HG02610 (cell line): ENCODE results near the gene FBXO24.
A peak's percentile ranks its signal among the peaks of the same experiment; 100 is the strongest.
"Not testable (repeated sequence)": the region's sequence is repeated elsewhere in the genome, so short reads cannot be mapped to it uniquely, and the experiment has no call there.

Experiments
- ATAC-seq: cut with Tn5 transposase; IDR thresholded peaks from one replicate; pipeline ENCODE4 v1.9.1; 2021; ENCODE audit warnings: mild to moderate bottlenecking, moderate library complexity; ENCODE audit not compliant: unreplicated experiment

The FBXO24 gene

DNA sequence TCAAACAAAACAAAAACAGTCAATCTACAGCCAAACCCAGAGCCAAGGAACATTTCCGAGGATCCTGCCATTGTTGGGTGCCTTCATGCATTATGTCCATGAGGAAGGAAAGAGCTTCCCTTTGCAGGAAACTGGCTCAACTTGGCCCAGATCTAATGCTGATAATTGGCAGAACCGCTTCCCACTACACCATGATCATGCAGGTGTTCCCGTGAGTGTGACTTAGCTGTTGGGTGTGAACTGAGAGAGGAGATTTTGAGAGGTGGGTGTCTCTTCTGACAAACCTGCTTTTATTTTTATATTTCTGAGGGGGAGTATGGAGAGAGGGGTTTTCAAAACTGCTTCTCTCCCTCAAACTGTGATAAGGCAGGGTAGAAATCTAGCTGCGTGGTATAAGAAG is 27.0 kb upstream of the FBXO24 start:
- no peak for ATAC-seq

DNA sequence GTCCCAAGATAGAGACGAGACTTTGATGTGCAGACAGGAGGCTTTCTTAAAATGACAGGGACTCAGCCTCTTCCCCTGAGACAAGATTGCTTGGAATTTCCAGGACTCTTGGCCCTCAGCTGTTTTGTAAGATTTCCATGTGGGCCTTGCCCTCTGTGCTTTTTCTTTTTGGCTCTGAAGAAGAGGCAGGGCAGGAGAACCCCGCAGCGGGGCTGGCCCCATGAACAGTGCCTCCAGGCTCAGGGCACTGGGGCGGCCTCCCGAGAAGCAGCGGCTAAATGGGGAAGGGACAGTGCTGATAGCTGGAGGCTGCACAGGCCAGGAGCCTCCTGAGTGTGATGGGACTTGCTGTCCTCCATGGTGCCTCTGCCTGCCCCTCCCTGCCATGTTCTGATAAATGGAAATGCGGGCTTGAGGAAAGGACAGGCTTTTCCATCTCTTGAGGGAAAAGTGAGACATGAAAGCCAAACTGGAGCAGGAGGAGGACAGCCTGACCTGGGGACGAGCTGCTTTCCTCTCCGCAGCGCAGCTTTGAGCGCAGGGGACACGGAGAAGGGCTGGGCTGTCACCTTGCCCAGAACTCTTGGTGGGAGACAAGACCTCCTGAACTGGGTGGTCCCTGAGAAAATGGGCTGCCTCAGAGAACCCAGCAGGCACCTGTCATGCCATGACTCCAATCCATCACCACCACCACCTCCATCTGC is 24.5 kb upstream of the FBXO24 start:
- no peak for ATAC-seq

DNA sequence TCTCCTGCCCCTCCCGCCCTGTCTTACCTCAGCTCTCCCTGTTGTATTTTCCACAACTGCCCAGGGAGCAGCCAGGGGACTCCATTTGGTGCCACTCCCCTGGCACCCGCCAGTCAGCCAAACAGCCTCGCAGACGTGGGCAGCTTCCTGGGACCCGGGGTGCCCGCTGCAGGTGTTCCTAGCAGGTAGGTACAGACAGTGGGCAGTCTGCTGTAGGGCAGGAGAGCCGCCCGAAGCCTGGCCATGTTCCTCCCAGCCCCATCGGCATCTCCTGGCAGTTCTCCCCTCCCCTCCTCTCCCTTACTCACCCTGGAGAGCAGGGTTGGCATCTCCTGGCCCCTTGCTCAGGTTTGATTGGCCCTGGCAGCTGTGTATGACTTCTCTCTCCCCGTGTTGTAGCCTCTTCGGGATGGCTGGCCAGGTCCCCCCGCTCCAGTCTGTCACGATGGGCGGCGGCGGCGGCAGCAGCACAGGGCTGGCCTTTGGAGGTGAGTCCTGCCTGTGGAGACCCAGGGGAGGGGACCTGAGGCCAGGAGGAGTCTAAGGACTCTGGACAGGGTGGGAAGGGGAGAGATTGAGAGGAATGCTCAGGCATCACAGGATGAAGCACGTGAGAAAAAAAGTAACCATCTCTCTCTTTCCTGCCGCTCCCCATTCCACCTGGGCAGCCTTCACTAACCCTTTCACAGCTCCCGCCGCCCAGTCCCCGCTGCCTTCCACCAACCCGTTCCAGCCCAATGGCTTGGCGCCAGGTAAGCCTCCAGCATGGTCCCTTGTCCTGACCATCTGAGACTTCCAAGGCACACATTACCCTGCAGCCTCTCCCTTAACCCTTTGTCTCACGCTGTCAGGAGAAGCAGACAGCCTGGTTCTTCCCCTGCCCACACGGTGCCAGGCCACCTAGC is 23.7 kb upstream of the FBXO24 start:
- no peak for ATAC-seq

DNA sequence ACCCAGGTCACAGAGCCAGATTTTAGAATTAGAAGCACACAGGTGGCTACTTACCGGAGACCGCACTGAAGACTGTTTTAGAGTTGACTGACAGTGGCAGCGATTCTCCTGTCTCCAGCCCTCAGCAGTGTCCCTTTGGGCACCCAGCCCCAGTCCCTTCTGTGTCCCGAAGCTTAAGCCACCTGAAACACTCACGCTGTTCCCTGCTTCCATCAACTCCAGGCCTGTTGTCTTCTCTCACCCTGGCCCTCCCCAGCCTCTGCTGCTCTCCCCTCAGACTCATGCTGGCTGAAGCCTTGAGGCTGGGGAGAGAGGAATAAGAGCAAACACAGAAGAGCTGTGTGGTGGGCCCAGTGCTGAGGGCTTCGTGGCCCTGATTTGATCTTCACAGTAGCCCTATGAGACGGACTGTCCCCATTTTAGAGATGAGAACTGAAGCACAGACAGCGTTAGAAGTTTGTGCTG is 23.0 kb upstream of the FBXO24 start:
- no peak for ATAC-seq

DNA sequence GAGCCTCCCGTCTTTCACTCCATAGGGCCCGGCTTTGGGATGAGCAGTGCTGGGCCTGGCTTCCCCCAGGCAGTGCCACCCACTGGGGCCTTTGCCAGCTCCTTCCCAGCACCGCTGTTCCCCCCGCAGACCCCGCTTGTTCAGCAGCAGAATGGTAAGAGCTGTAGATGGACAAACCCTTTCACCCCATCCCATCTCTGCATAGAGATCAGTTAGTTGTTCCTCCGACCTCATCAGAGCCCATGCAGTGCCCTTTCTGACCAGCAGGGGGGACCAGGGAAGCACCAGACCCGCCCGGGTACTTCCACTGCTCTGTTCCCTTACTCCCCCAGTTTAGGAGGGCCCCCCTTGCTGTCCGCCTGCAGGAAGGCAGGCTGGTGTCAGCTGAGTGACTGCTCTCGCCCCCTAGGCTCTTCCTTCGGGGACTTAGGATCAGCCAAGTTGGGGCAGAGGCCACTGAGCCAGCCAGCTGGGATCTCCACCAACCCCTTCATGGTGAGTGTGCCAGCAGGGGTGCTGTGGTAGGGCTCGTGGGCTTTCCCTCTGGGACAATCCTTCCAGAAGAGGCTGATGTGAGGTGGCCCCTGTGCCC is 22.2 kb upstream of the FBXO24 start:
- ATAC-seq = peak; percentile 40

DNA sequence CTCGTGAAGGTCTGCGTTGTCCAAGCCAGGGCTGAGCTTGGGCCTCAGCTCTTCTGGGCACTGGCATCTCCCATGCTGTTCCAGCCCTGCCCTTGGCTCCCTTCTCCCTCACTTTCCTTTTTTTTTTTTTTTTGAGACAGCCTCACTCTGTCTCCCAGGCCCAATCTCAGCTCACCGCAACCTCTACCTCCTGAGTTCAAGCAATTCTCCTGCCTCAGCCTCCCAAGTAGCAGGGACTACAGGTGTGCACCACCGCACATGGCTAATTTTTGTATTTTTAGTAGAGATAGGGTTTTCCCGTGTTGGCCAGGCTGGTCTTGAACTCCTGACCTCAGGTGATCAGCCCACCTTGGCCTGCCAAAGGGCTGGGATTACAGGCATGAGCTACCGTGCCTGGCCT is 21.7 kb upstream of the FBXO24 start:
- not testable (repeated sequence) for ATAC-seq

DNA sequence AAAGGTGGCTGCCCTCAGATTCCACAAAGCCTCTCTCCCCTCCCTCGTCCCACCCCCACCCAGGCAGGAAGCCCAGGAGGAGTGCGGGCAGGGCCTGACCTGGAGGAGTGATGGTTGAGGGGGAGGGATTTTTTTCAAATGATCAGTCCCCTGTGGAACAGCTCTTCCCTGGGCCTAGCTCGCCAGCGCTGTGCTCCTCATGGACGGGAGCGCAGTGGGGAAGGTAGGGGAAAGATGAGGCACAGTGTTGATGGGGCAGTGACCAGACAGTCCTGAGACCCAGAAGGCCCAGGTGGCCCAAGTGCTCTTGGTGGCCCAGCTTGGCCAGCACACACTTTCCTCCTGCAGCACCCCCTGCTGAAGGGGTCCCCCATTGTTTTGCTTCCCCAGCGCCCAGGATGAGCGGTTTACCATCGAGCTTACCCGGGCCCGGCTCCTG is 21.0 kb upstream of the FBXO24 start:
- ATAC-seq = no peak

DNA sequence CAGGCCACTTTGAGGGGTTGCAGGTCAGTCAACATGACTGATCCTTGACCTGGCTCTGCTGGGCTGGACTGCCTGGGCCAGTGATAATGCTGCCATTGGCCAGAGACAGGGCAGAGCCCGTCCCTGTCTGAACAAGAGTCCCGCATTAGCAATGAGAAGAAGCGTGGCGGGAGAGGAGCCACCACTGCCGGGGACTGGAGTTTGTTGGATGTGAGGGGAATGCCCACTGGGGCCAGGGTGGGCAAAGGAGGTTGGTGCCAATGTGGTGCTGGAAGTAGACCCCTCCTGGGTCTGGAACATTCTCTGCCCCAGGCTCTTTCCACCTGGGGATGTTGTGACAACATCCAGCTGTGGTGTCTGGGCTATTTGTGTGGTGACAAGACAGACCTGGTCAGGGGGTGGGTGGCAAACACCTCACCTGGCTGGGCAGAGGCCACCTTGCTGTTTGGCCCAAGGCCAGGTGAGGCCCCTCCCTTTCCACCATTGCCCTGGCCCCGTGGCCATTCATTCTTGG is 20.1 kb upstream of the FBXO24 start:
- ATAC-seq = no peak

DNA sequence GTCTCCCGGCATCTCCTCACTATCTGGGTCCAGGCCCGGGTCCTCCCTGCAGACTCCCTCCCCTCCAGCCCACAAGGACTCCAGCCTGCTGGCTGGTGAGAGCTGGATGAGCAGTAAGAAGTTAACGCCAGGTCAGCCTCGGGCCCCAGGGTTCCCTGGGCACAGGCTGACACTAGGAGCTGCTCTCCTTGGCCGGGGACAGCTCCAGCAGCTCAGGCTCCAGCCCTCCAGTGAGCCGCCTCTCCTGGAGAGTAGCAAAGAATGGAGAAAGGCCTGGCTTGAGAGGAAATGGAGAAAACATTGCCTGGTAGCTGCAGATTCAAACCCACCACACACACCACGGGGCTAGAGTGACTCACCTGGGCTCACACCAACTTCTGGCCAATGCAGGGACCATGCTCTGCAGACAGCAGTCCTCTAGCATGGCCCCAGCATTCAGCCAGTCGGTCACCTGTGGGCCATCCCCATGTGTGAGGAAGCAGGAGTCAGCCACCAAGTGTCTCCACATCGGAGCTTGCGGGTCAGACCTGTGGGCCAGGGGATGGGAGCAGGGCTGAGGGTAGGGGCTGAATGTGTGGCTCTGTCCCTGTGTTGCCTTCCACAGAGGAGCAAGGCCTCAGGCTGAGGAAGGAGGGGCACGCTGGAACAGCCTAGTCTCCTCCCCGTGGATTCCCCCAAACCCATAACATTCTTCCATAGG is 18.9 kb upstream of the FBXO24 start:
- no peak for ATAC-seq

DNA sequence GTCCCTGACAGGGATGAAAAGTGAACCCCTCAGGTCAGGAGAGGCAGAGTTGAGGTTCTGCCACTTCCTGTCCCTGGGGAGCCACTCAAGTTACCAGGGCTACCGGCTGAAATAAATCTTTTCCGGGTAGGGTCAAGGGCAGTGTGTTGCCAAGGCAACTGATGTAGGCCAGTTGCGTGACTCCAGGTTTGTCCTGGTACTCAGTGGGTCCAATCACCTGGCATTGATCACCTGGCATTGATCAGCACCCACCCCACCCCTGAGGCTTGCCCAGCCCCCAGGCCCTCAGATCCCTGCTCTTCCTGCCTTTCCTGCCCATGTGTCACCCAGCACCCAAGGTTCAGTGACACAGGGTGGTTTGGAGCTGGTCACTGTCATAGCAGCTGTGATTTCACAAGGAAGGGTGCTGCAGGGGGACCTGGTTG is 18.4 kb upstream of the FBXO24 start:
- ATAC-seq = no peak

DNA sequence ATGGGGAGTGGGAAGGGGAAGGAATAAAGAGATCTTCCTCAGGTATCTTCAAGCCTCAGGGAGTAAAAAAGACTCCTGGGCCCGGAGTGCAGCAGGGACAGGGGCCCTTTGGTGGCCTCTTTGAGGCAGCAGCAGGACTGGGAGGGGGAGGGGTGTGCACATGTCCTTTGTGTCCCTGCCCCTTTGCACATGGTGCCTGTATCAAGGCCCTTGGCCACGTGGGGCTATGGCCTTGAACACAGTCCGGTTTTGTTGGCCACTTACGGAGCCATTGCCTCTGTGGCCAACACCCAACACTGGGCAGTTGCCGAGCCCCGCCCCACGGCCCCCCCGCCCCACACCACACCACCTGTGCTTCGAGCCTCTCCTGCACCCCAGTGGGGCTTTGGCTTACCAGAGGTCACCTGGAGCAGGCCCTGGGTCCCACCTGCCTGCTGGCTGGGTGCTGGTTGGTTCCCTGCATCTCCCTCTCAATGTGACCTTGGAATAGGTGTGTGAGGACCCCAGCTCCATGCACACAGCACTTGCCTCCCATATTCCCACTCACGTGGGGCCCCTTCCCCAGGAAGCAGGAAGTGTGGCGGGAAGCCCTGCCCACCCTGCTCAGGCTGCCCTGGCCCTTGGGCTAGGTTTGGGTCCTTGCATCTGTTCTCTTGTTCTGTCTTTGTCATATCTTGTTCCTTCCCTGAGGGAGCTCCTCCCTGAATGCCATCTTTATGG is 17.8 kb upstream of the FBXO24 start:
- no peak for ATAC-seq

DNA sequence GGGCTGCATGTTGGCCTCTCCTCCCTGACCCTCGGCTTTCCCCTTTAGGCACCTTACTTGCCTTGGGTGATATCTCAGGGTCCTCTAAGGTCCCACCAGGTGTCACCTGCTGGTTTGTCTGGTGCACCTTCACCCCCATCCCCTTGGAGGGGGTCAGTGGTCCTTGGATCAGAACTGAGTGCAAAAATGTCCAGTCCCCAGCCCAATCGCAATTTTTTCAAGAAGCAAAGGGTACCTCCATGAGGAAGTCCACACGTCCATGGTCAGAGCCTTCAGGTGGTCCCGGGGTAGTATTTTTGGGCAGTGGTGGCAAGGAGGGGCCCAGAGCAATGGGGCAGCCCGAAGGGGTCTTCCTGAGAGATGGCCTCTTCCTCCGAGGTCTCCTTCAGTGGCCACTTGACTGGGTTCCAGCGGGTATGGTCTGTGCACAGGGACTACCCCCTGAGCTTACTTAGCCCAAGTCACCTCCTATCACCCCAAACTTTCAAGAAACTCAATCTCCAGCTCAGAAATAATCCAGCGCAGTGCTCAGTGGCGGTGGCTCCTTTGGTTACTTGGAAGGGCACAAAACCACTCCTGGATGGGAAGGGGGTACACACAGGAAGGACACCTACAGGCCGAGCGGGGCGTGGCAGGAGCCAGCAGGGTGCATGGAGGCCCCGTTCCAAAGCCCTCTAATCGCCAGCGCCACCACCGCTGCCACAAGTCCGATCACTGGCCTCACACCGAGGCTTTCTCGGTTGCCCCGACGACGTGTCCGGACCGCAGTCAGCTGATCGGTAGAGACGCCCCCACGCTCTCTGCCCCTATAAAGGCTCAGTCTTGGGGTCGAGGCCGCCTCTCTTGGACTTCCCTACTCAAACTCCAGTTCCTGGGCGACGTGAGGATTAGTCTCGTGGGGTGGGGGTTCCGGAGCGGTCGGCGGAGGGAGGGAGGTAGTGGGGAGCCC is 17.0 kb upstream of the FBXO24 start:
- no peak for ATAC-seq

DNA sequence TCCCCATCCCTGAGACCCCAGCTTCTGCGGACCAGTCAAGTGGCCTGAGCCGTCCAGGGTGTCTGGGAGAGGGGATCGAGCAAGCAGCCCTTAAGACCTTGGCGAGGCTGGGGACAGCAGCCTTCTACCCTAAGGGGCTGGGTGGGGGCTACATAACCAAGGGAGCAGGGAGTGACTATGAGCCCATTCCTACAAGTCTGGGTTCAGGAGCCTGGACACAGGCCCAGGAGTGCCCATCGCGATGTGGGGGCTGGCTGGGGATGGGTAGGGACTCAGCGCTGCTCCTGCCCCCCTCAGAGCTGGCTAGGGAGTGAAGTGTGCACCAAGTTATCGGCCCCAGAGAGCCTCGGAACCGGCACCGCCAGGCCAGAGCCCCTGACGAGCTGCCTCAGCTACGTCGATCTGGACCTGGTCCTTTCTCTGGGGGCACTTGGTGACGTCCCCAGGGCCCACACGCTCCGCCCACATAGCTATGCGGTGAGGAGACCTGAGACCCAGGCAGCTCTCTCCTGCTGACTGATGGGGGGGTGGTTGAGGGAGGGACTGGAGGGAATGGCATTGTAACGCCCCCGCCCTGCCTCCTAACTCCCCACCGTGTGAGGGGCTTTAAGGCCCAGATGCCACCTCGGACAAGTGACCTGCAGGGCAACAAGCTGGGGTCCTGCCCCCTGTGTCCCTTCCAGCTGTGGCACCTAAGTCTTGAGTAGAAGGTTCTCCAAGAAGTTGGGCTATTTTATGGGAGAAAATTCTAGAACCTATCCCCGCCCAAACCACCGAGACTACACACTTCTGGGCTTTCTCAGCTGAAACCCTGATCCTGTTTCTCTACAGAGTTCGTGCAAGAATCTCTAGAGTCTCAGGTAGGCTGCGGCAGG is 14.9 kb upstream of the FBXO24 start:
- no peak for ATAC-seq

DNA sequence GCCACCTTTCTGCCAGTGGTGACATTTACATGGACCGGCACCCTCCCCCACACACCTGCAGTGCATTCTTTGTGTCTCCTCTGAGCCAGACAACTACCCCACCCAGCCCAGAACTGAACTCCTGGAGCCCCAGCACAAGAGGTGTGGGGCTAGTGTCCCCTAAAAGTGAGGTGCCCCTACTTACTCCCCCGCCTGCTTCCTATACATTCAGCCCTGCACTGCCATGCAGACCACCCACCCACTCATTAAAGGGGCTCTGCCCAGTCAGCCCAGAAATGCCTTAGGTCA is 14.4 kb upstream of the FBXO24 start:
- no peak for ATAC-seq

DNA sequence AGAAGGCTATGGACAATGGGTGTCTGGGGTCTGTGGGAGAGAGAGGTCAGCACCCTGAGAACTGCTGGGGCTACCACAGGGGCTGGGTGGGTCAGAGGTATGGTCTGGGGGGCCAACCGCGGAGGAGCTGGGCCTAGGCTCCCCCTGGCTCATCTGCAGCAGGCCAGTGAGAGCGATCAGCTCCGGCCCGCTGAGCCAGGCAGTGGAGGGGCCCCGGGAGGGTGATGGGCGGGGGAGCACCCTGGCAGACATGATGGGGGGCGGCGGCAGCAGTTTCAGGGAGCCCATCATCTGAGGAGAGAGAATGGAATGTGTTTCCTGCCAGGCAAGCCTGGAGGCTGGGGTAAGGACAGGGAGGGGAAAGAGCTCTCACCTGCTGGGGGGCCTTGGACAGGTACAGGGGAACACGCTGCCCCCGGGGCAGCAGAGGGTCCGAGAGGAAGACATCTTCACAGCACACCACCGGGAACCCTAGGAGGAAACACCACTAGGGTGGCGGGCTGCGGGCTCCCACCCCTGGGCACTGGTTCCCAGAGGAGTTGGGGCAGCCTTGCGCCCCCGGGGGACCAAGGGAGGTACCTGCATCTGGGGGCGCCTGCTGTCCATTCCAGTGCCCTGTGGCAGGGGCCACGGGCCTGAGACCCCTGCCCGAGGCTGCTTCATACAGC is 13.7 kb upstream of the FBXO24 start:
- no peak for ATAC-seq

DNA sequence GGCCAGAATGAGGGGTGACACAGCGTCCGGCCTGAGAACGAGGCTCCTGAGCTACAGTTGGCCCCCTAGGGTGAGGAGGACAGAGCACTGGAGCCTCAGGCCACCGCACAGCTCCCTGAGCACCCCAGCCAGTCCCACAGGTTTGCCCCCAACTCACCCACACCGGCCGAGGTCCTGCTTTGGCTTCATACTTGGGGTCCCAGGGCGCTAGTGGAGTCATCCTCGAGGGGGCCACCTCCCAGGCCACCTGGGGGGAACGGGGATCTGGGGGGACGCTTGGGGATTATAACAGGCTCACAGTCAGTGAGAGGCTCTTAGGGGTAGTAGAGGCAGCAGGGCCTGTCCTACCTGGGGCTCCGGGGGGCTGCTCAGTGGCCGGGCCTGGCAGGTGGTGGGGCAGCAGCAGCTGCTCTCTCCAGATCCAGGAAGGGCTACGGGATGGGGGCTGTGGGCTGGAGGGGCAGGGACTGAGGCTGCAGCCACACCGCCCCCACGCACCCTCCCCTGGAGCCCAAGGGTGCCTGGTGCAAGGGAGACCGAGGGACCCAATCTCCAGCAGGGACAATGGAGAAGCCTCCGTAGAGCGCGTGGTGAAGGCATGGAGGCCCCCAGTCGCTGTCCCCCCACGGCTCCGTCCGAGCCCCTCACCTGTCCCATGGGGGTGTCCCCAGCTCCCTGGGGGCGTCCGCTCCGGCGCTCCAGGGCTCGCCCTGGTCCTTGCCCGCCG is 13.0 kb upstream of the FBXO24 start:
- ATAC-seq = no peak

DNA sequence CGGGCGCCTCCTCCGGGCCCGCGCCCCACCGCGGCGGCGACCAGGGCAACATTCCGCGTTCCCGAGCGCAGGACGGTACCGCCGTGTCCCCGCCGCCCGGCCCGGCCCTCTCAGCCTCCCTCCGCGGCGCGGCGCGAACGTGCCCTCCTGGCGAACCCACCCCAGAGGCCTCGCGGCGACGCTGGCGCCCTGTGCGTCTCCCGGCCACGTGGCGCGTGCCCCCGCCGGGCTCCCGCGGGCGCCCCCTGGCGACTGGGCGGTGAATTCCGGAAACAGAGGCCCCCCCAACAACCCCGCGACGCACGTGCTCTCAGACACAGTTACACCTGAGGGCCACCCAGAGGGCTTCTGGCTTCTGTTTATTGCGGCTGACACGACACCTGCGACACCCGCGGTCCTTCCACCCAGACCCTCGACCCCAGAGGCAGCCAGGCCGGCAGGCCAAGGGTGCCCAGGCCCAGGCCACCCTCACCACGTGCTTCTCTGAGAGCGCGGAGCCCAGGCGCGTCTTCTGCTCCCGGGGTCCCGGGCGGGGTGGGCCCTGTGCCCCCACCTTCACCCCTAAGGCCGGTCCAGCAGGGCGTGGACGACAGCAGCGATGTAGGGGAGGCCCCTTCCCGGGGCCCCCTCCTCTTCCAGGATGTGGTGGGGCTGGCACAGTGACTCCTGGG is 12.3 kb upstream of the FBXO24 start, which contains the start of gene SAP25:
SAP25 (minus strand) TSS at position 210 of the 671 bp plus-strand sequence; CDS start at position 52, 158 bp downstream.
- no peak for ATAC-seq
